Measurements from ENCODE around the gene SYT13.
A peak's percentile ranks its signal among the peaks of the same experiment; 100 is the strongest.

Gene SYT13

DNA sequence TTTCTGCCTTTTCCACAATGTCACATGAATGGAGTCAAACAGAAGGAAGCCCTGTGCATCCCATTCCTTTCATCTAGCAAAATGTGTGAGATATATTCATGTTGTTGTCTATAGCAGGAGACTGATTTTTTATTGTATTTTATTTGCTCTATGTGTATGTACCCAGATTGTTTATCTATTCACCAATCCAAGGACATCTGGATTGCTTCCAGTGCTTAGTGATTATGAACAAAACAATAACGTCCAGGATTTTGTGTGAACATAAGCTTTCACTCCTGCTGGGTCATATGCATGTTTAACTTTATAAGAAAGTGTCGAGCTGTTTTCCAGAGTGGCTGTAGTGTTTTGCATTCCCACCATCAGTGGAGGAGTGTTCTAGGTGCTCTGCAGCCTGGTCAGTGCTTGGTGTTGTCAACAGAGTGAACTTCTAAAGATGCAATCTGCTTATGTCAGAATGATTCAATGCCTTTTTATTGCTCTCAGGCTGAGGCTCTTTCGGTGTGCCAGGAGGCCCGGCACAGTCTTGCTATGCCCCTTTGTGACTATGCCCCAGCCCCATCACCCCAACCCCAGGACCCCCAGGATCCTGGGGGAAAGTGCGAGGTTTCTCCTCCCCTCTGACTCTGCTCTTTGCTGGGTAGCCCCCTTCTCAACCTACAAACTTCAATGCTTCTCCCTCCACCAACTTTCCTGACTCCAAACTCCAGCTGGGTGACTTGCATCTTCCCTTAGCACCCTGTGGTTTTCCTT lies 19.9 kb upstream of the SYT13 start:
- DNase-seq = no peak

DNA sequence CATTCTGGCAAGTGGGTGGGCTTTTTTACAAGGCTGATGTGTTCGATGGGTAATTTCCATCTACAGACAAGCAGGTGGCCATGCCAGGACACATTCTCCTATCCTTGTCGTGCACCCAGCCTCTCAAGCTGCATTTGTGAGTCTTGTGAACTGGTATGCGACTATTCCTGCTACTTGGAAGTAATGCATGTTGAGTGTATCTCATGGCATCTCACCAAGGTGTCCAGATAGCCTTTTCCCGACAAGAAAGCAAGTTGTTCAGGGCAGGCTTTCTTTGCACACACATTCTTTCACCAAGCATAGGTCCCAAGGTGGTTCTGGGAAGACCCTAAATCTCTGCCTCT lies 18.8 kb upstream of the SYT13 start:
- no peak for DNase-seq

- DNase-seq = no peak
Measured at GRCh38 chr11:45304111-45304991, 18.2 kb upstream of the SYT13 start.

GRCh38 chr11:45303316-45303715 lies 17.2 kb upstream of the SYT13 start:
- DNase-seq = no peak

- no peak for DNase-seq
Measured at GRCh38 chr11:45301537-45302246, 15.6 kb upstream of the SYT13 start.

- DNase-seq = no peak
Measured at GRCh38 chr11:45300715-45301114, 14.6 kb upstream of the SYT13 start.

DNA sequence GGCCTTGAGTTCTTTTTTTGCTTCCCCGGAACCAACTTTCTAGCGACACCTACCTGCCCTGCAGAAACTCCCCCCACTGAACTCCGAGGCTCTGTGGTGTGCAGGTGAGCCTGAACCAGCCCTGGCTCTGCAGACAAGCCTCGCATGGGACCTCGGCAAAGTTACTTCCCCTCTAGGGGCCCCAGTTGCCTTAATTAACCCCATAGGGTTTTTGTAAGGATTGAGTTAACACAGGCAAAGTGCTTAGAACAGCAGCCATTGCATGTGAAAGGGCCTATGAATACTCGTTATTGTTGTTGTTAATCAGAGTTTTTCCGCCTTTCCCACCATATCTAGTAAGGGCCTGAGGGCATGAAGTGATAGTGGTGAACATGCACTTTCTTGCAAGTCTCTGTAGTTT lies 12.6 kb upstream of the SYT13 start:
- no peak for DNase-seq

- no peak for DNase-seq
Measured at GRCh38 chr11:45296075-45296474, 9.9 kb upstream of the SYT13 start.

GRCh38 chr11:45294499-45294898 lies 8.4 kb upstream of the SYT13 start:
- DNase-seq = no peak

DNA sequence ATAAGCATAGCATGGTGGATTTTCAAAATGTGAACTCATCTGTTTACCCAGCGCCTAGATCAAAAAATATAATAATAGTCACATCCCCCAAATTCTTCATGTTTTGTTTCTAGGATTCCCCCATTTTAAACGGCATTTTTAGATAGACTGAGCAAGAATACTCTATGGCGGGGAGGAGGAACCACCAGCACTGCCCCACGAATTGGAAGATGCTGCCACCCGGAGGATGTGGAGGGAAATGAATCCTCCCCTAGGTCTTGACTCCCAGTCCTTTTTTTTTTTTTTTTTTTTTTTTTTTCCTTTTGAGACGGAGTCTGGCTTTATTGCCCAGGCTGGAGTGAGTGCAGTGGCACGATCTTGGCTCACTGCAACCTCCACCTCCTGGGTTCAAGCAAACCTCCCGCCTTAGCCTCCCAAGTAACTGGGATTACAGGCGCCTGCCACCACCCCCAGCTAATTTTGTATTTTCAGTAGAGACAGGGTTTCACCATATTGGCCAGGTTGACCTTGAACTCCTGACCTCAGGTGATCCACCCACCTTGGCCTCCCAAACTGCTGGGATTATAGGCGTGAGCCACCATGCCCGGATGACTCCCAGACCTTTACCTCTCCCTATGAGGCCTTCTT lies 7.5 kb upstream of the SYT13 start:
- DNase-seq = peak; percentile 88

DNA sequence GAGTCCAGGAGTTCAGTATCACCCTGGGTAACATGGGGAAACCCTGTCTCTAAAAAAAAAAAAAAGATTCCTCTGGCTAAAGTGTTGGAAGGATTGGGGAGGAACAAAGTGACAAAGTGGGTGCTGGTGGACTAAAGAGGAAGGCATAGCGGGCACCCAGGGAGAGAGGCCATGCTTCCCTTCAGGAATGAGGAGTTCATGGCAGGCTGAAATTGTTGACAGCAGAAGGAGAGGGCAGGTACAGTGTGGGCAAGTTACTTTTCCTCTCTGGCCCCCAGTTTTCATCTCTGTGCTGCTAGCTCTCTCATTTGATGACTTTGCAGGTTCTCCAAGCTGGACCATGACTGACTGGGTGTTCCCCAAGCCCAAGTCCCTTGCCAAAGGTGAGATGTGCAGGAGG lies 4.4 kb upstream of the SYT13 start:
- DNase-seq = no peak

DNA sequence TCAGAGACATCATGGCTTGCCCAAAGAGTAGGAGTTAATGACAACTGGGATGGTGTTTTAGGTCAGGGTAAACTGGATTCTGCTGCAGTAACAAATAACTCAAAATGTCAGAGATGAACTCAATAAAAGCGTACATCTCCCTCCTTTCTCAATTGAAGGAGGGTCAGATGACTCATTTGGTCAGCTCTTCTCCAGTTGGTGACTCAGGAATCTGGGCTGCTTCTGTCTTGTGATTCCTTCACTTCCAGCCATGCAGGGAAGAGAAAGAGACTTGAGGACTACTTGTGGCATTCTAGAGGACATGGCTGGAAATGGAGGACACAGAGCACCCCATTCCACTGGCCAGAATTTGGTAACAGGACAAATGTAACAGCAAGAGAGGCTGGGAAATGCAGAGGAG lies 3.2 kb upstream of the SYT13 start:
- DNase-seq = no peak

DNA sequence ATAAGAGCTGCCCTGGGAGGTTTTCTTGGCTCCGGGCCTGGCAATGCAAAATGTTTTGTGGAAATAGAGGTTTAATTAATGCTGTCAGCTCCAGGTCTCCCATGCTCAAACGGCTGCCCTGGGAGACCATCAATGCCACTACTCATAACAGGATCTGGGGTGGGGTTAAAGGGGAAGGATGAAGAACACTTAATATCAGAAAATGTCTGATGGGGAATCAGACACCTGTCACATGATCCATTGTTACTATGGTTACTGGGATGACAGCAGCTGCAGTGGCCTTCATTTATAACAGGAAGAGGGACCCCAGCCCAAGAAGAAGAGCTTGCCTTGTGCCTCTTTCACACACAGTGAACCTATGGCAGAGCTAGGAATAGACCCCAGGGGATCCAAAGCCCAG lies 2.2 kb upstream of the SYT13 start:
- no peak for DNase-seq

DNA sequence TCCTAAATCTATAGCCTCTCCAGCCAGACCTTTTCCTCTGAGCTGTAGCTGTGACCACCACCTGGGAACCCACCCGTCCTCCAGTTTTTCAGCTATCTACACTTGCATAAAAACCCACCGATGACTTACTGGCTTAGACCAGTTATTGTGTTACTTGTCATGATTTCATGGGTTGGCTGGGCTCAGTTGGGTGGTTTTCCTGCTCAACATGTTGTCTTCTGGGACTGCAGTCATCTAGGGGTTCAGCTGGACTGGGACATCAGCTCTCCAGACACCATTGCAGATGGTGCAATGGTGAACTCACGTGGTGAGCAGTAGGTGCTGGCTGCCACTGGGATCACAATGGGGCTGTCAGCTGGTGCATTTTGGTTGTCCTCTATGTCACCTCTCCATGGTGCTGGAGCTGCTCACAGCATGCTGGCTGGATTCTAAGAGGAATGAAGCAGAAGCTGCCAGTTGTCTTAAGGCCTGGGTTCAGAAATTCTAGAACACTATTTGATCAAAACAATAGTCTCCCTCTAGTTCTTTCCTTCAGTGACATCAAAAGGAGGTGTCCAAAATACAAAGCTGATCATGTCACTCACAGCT lies 1.3 kb upstream of the SYT13 start:
- no peak for DNase-seq

DNA sequence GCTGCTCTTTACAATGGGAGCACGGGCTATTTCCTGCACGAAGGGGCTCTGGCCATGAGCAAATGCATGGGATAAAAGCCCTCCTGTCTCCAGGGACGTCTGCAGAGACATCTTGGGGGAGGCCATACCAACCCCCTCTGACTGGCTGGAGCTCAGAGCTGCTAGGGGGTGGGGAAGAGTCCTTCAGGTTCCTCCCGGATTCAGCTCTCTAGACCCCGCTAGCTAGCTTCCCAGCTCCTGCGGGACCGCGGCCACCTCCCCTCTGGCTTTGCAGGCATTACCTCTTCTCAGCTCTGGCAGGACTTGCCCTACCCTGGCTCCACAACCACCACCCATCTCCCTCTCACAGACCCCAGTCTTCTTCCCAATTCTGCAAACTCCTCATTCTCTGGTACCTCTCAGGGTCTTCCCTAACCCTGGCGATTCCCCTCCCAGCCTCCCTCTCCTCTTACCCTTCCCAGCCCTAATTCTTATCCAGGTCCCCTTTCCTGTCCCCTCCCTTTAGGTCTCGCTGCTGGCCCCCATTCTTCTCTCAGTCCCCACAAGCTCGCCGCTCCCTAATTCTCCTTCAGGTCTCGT lies 802 bp downstream of the SYT13 start:
- no peak for DNase-seq

DNA sequence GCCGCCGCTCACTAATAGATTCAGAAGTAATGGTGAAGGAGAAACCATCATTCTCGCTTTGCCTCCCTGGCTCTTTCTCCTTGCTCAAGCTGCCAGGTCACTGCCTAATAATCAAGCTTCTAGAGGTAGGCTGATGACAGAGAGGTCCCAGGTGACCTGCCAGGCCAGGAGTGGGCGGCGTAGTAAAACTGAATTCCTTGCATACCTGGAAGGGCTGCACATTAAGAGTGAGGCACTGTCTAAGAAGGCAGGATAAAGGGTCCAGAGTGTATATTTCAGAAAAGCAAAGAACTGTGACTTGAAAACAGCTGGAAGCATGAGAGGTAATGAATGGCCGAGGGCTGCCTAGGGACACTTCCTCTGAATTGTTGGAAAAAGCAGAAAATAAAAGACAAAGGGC lies 4.1 kb downstream of the SYT13 start:
- no peak for DNase-seq

DNA sequence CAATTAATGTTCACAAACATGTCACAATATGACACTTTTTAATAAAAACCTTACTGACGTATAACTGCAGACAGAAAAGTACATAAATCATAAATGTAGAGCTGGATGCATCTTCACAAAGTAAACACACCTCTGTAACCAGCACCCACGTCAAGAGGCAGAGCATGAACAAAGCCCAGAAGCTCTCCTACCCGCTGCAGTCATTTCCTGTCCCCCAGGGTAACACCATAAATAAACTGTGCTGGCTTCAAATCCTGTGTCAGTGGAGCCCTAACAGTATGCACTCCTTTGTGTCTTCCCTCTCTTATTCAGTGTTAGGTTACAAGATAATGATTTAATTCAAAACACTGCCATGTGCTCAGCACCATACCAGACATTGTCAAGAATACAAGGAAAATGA lies 5.7 kb downstream of the SYT13 start:
- DNase-seq = no peak

- no peak for DNase-seq
Measured at GRCh38 chr11:45279645-45280044, 6.5 kb downstream of the SYT13 start.

- DNase-seq = no peak
Measured at GRCh38 chr11:45278714-45279113, 7.4 kb downstream of the SYT13 start.

DNA sequence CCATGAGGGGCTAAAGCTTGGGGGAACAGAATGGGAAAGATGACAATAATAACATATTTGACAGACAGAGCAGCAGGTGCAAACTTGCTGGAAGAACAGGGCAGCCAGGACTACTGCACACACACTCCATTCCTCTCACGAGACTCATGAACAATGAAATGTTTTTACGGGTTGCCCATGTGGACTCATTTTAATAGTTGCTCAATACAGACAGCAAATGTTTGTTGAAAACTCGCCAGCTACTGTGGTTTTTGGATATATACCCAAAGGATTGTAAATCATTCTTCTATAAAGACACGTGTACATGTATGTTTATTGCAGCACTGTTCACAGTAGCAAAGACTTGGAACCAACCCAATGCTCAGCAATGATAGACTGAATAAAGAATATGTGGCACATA lies 10.3 kb downstream of the SYT13 start:
- DNase-seq = no peak

- no peak for DNase-seq
Measured at GRCh38 chr11:45274206-45274605, 11.9 kb downstream of the SYT13 start.

GRCh38 chr11:45273509-45273908 lies 12.6 kb downstream of the SYT13 start:
- no peak for DNase-seq

- DNase-seq = no peak
Measured at GRCh38 chr11:45272701-45273100, 13.4 kb downstream of the SYT13 start.

All from femur (tissue), 1 donor.